BJ (cell line): ENCODE measurements around the gene CLRN1. TPM values are rescaled to one million over a fixed set of nuclear protein-coding genes. Genes with fewer than 3 reads are reported as not detected.

Experiments used
- CTCF ChIA-PET: fragments of 350-600 bp; formaldehyde crosslinking; extraction: SDS; loops from one replicate; lab custom pipeline; 2021; ENCODE audit warnings: antibody characterized with exemption, inconsistent platforms; lab: Yijun Ruan, JAX
- POLR2A ChIA-PET: fragments of 300-600 bp; sonication (Branson Sonifier 250); formaldehyde crosslinking; extraction: SDS; loops from one replicate; lab custom pipeline; 2021; ENCODE audit warnings: antibody characterized with exemption; lab: Charles Lee
- DNase-seq: peaks from one replicate; pipeline ENCODE4 v3.0.0-alpha.2; 2011; ENCODE audit warnings: low read depth
- H3K27me3 ChIP-seq: 2 replicates; pipeline ENCODE4 v1.6.0; 2011; ENCODE audit warnings: low read length; ENCODE audit not compliant: control insufficient read depth, insufficient read depth
- H3K36me3 ChIP-seq: 2 replicates; pipeline ENCODE4 v1.5.1; 2011; ENCODE audit warnings: low read length; ENCODE audit not compliant: control insufficient read depth, insufficient read depth
- H3K4me3 ChIP-seq: 2 replicates; pipeline ENCODE4 v1.5.1; 2011; ENCODE audit warnings: low read depth, mild to moderate bottlenecking, control low read depth, low read length
- polyA plus RNA-seq: library from polyadenylated mRNA; depleted of rRNA; stranded (reverse); fragments of >200 nt; gene quantifications from 2 replicates; pipeline ENCODE4 v1.2.3, GENCODE V29; 2011
- TF ChIP-seq, protein P1 (sequence below): IDR thresholded peaks from 2 replicates; pipeline ENCODE4 v1.5.1; 2011; ENCODE audit warnings: low read depth, mild to moderate bottlenecking, control low read depth, inconsistent platforms, low read length, moderate library complexity; ENCODE audit not compliant: insufficient read depth

CLRN1 gene
- polyA plus RNA-seq, 1 experiment = not detected

DNA sequence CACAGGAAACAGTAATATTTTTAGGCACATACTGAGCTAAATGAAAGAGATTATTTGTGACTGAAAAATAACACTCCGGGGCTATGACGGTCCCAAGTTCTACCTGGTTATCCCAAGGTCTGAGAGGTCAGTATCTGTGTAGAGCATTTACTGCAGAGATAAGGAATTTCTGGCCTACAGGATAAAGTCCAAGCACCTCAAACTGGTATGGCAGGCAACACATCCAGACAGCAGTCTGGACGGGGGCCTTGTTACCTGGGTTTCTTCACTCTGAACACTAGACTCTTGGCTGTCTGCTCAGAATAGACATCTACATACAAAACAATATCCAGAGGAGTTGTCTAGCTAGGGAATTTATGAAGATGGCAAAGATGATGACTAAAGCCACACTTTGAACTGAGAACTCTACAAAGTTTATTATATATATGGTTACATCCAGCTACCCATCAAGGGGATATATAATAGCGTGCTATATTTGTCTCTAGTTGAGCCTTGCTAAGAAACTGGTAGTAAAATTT lies 42.0 kb upstream of the CLRN1 start:
- TF ChIP-seq, protein P1, sequence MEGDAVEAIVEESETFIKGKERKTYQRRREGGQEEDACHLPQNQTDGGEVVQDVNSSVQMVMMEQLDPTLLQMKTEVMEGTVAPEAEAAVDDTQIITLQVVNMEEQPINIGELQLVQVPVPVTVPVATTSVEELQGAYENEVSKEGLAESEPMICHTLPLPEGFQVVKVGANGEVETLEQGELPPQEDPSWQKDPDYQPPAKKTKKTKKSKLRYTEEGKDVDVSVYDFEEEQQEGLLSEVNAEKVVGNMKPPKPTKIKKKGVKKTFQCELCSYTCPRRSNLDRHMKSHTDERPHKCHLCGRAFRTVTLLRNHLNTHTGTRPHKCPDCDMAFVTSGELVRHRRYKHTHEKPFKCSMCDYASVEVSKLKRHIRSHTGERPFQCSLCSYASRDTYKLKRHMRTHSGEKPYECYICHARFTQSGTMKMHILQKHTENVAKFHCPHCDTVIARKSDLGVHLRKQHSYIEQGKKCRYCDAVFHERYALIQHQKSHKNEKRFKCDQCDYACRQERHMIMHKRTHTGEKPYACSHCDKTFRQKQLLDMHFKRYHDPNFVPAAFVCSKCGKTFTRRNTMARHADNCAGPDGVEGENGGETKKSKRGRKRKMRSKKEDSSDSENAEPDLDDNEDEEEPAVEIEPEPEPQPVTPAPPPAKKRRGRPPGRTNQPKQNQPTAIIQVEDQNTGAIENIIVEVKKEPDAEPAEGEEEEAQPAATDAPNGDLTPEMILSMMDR = no peak
- no peak overlapping the region for H3K4me3 ChIP-seq
- DNase-seq = no peak
- CTCF ChIA-PET = interaction anchor here (1.4 to 1.7 kb wide), 2 partner anchors 73 to 131 kb away, joined by 4 to 5 read pairs; no protein-coding TSS in a partner anchor
- POLR2A ChIA-PET = no interaction called here
- no peaks in the 10 kb centered on the region for H3K27me3 ChIP-seq
- H3K36me3 ChIP-seq = no peaks in the 10 kb centered on the region

DNA sequence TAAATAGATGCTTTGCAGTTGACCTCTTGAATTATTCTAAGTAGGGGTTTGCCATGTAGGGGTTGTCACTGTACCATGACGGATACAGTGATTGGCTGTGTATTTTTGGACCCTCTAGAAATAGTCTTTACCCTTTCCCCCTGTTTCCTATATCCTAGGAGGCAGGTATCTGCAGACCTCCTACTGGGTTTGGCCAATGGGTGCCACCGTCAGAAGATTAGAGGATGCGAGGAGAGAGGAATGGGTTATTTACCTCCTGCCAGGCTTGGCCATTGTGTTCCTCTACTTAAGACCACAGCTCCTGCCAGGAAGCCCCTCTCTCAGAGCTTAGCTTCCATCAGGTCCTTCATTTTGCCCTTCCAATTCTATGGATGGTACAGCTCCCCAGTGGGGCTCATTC lies 40.2 kb upstream of the CLRN1 start:
- H3K27me3 ChIP-seq = no peaks in the 10 kb centered on the region; the same call in 1 of the 2 replicates
- no peak for DNase-seq
- no peaks in the 10 kb centered on the region for H3K36me3 ChIP-seq
- H3K4me3 ChIP-seq = no peak overlapping the region
- ChIA-PET CTCF (interaction anchor here (1.4 kb wide), 1 partner anchor 134 kb away, joined by 6 read pairs; no protein-coding TSS in a partner anchor), POLR2A (no interaction called here)
- TF ChIP-seq, protein P1 = no peak

DNA sequence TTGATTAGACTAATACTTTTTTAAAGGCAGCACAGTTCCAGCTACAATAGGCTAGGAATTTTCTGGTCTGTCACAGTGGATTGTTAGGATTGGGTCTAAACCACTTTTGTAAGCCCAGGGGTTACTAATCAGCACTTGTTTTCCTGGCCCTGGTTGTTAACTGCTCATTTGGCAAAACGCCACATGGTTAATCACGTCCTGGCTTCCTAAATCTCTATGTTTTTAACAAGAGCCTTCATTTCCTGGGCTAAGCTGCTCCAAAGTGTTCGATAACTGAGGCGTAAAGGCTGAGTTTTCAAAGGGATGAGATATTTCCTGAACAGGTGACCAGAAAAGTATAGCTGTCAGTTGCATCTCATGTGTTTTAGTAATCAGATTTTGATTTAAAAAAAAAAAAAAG lies 38.9 kb upstream of the CLRN1 start:
- H3K27me3 ChIP-seq = no peaks in the 10 kb centered on the region; the same call in 1 of the 2 replicates
- TF ChIP-seq, protein P1 = no peak
- ChIA-PET CTCF (interaction anchor here (1.2 to 1.4 kb wide), 2 partner anchors 134 to 135 kb away, joined by 6 to 9 read pairs; no protein-coding TSS in a partner anchor), POLR2A (no interaction called here)
- no peak overlapping the region for H3K4me3 ChIP-seq
- DNase-seq = no peak
- no peaks in the 10 kb centered on the region for H3K36me3 ChIP-seq

DNA sequence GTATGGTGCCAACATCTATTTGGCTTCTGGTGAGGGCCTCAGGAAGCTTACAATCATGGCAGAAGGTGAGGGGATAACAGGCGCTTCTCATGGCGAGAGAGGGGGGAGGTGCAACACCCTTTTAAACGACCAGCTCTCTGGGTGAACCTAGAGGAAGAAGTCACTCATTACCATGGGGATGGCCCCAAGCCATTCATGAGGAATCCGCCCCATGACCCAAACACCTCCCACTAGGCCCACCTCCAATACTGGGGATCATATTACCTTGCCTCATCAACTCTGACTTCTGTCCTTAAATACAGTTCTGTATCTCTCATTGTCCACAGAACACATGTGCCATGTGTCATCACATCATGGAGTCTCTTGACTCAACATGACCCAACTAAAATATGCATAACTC lies 37.5 kb upstream of the CLRN1 start:
- POLR2A ChIA-PET = no interaction called here
- Histone ChIP-seq H3K36me3 (no peaks in the 10 kb centered on the region), H3K4me3 (no peak overlapping the region), H3K27me3 (no peaks in the 10 kb centered on the region; the same call in 1 of the 2 replicates)
- CTCF ChIA-PET = interaction anchor here (1.2 to 4.3 kb wide), 3 partner anchors 76 to 135 kb away, joined by 4 to 103 read pairs (median 13); partner anchors contain the start of gene MED12L
- DNase-seq = no peak
- TF ChIP-seq, protein P1 = no peak

DNA sequence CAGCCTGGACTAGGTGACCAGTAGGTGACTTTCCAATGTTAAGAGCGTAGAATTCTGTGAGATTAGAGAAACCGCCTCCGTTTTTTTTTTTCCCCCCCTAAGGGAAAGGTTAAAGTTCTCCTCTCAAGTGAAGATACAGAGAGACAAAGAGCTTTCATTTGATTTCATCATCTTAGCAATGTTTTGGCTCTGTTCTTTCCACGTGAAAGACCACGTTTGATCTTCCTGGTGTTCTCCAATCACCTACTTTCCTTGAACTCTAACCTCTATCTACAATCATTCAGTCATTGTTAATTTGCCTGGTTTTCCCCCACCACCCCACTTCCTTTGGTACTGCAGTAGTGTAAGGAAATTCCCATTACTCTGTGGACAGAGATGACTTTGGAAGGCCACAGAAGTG lies 36.9 kb upstream of the CLRN1 start:
- H3K36me3 ChIP-seq = no peaks in the 10 kb centered on the region
- POLR2A ChIA-PET = no interaction called here
- no peak for DNase-seq
- H3K4me3 ChIP-seq = no peak overlapping the region
- TF ChIP-seq, protein P1 = no peak
- CTCF ChIA-PET = interaction anchor here (1.2 to 4.3 kb wide), 9 partner anchors 8 to 270 kb away, joined by 3 to 103 read pairs (median 5); partner anchors contain the start of gene MED12L
- H3K27me3 ChIP-seq = no peaks in the 10 kb centered on the region; the same call in 1 of the 2 replicates
